H7 (cell line): Measurements from ENCODE around the gene MINK1. TPM values are rescaled to one million over a fixed set of nuclear protein-coding genes. Genes with fewer than 3 reads are reported as not detected.
A peak's percentile ranks its signal among the peaks of the same experiment; 100 is the strongest.

Experiments used
- DNase-seq: peaks from one replicate; pipeline ENCODE4 v3.0.0; 2012
- H3K27me3 ChIP-seq: 2 replicates; pipeline ENCODE4 v1.6.0; 2011; ENCODE audit warnings: mild to moderate bottlenecking, low read length; ENCODE audit not compliant: control insufficient read depth, insufficient read depth
- H3K36me3 ChIP-seq: replicated peaks from 2 replicates; pipeline ENCODE4 v1.5.1; 2011; ENCODE audit warnings: low read length; ENCODE audit not compliant: control insufficient read depth, insufficient read depth
- H3K4me3 ChIP-seq: 2 replicates; pipeline ENCODE4 v1.5.1; 2011; ENCODE audit warnings: low read depth, mild to moderate bottlenecking, control low read depth, low read length, moderate library complexity; ENCODE audit not compliant: insufficient read depth
- total RNA-seq: library from RNA; depleted of rRNA; stranded (reverse); fragments of >200 nt; shearing (Covaris generic); gene quantifications from 2 replicates; pipeline ENCODE4 v1.2.3, GENCODE V29; 2014

Gene MINK1
- total RNA-seq, 1 experiment from 2014 or later, result 42.4 TPM

GRCh38 chr17:4928881-4929280, 95.7 kb downstream of the MINK1 start:
- Histone ChIP-seq H3K4me3 (no peak overlapping the region), H3K36me3 (no peaks in the 10 kb centered on the region), H3K27me3 (no peaks in the 10 kb centered on the region)
- DNase-seq, result no peak

GRCh38 chr17:4931963-4932362, 98.8 kb downstream of the MINK1 start, which contains the start of gene GP1BA:
Gene GP1BA (plus strand): TSS chr17:4932277. CDS start chr17:4932605, 328 bp downstream.
- Histone ChIP-seq H3K4me3 (no peak within 1 kb of the TSS), H3K27me3 (no peaks in the 10 kb centered on the region), H3K36me3 (no peaks in the 10 kb centered on the region; the same call in 1 of the 2 replicates)
- no peak for DNase-seq

GRCh38 chr17:4932756-4933155, 99.6 kb downstream of the MINK1 start:
- no peak overlapping the region for H3K4me3 ChIP-seq
- peaks cover 6% of the 10 kb centered on the region for H3K36me3 ChIP-seq
- DNase-seq, result no peak
- no peaks in the 10 kb centered on the region for H3K27me3 ChIP-seq

- peaks cover 10% of the 10 kb centered on the region for H3K36me3 ChIP-seq
Measured at GRCh38 chr17:4933646-4934045, 100.5 kb downstream of the MINK1 start.

GRCh38 chr17:4934173-4934979, 101.2 kb downstream of the MINK1 start:
- peaks cover 10% of the 10 kb centered on the region for H3K36me3 ChIP-seq
- DNase-seq, result peak; percentile 84
- no peak overlapping the region for H3K4me3 ChIP-seq
- no peaks in the 10 kb centered on the region for H3K27me3 ChIP-seq

More at GRCh38 chr17:4933646-4934045, 100.5 kb downstream of the MINK1 start:
- Histone ChIP-seq H3K4me3 (no peak overlapping the region), H3K27me3 (no peaks in the 10 kb centered on the region)
- peak; percentile 38 for DNase-seq

- DNase-seq, result no peak
- Histone ChIP-seq H3K27me3 (no peaks in the 10 kb centered on the region), H3K36me3 (peaks cover 10% of the 10 kb centered on the region), H3K4me3 (no peak overlapping the region)
Measured at GRCh38 chr17:4935650-4936049, 102.5 kb downstream of the MINK1 start.

- no peak overlapping the region for H3K4me3 ChIP-seq
- peaks cover 10% of the 10 kb centered on the region for H3K36me3 ChIP-seq
- peak; percentile 13 for DNase-seq
- H3K27me3 ChIP-seq, result no peaks in the 10 kb centered on the region
Measured at GRCh38 chr17:4936436-4936835, 103.3 kb downstream of the MINK1 start.

GRCh38 chr17:4937553-4937952, 104.4 kb downstream of the MINK1 start:
- DNase-seq, result no peak

GRCh38 chr17:4938069-4938491, 104.9 kb downstream of the MINK1 start:
- H3K4me3 ChIP-seq, result no peak overlapping the region
- H3K36me3 ChIP-seq, result peaks cover 21% of the 10 kb centered on the region
- DNase-seq, result peak; percentile 36
- H3K27me3 ChIP-seq, result no peaks in the 10 kb centered on the region

More at GRCh38 chr17:4937553-4937952, 104.4 kb downstream of the MINK1 start:
- Histone ChIP-seq H3K36me3 (peaks cover 16% of the 10 kb centered on the region), H3K27me3 (no peaks in the 10 kb centered on the region), H3K4me3 (no peak overlapping the region)

GRCh38 chr17:4938688-4939545, 105.8 kb downstream of the MINK1 start:
- Histone ChIP-seq H3K36me3 (peaks cover 25% of the 10 kb centered on the region), H3K4me3 (peak overlapping the region; percentile 89), H3K27me3 (no peaks in the 10 kb centered on the region)
- peak; percentile 37 for DNase-seq

GRCh38 chr17:4939546-4939795, 106.3 kb downstream of the MINK1 start:
- Histone ChIP-seq H3K4me3 (peak overlapping the region; percentile 89), H3K27me3 (no peaks in the 10 kb centered on the region), H3K36me3 (peaks cover 25% of the 10 kb centered on the region)
- DNase-seq, result no peak

- H3K27me3 ChIP-seq, result no peaks in the 10 kb centered on the region
- H3K36me3 ChIP-seq, result peaks cover 28% of the 10 kb centered on the region
- DNase-seq, result peak; percentile 99
- H3K4me3 ChIP-seq, result peak within 1 kb of the TSS; percentile 89
Measured at GRCh38 chr17:4939796-4940554, 106.8 kb downstream of the MINK1 start, which contains the start of the genes RNF167 and SLC25A11. Gene RNF167 (plus strand): TSS chr17:4940268. CDS start chr17:4940910, 642 bp downstream. Gene SLC25A11 (minus strand): TSS chr17:4940046. CDS start chr17:4939910, 136 bp downstream.

GRCh38 chr17:4940555-4941318, 107.6 kb downstream of the MINK1 start:
- Histone ChIP-seq H3K27me3 (no peaks in the 10 kb centered on the region), H3K36me3 (peaks cover 33% of the 10 kb centered on the region), H3K4me3 (peak overlapping the region; percentile 89)
- peak; percentile 92 for DNase-seq

GRCh38 chr17:4941319-4941610, 108.1 kb downstream of the MINK1 start:
- no peak for DNase-seq
- Histone ChIP-seq H3K36me3 (peaks cover 38% of the 10 kb centered on the region), H3K27me3 (no peaks in the 10 kb centered on the region), H3K4me3 (peak overlapping the region; percentile 89; the same call in 1 of the 2 replicates)
